HepG2 (cell line): ENCODE data around the gene MCOLN3. TPM values are rescaled to one million over a fixed set of nuclear protein-coding genes. Genes with fewer than 3 reads are reported as not detected.

ENCODE experiments used
- ATAC-seq: fragments of 200-7000 bp; cut with Tn5 transposase; 3 replicates; pipeline ENCODE4 v1.9.1; 2020; ENCODE audit warnings: mild to moderate bottlenecking, moderate library complexity
- BruUV-seq: library from RNA; stranded (reverse); fragments of 400-500 nt; replicated peaks from 2 replicates; lab custom pipeline; 2021; lab: Mats Ljungman, UMichigan
- CTCF ChIA-PET: fragments of 300-600 bp; formaldehyde crosslinking; extraction: SDS; loops from one replicate; lab custom pipeline; 2021; ENCODE audit warnings: low total read pairs, inconsistent platforms, low intra/inter-chr PET ratio; lab: Yijun Ruan, JAX
- POLR2A ChIA-PET: fragments of 350-600 bp; sonication (Branson Sonifier 250); formaldehyde crosslinking; loops from one replicate; lab custom pipeline; 2020; ENCODE audit warnings: antibody characterized with exemption, inconsistent platforms; lab: Yijun Ruan, JAX
- DNase-seq: peaks from one replicate; pipeline ENCODE4 v3.0.0-alpha.2; 2015; ENCODE audit warnings: low spot score
- FAIRE-seq: peaks from 3 replicates; lab custom pipeline; 2011; peaks lifted over from hg19 to GRCh38; lab: Jason Lieb, UNC
- H2AFZ ChIP-seq: one replicate; pipeline ENCODE4 v1.6.1; 2011; ENCODE audit warnings: low read length, inconsistent platforms
- H3K27ac ChIP-seq: fragments of 300-600 bp; 3 replicates; pipeline ENCODE4 v1.8.0; 2011; ENCODE audit warnings: mixed run types, mild to moderate bottlenecking, mixed read lengths, low read length, inconsistent platforms; ENCODE audit not compliant: insufficient read depth; ENCODE audit errors: extremely low read length
- H3K27me3 ChIP-seq, 2 experiments: fragments of 200-600 bp in 1 of 2; 2 replicates in 1 of 2; 3 replicates in 1 of 2; pipeline versions ENCODE4 v1.6.0 to v1.8.0; 2011; ENCODE audit warnings: low read length in 2 of 2, mild to moderate bottlenecking in 2 of 2, moderate library complexity in 2 of 2, inconsistent platforms in 1 of 2; ENCODE audit not compliant: insufficient read depth in 2 of 2, control insufficient read depth in 1 of 2
- H3K36me3 ChIP-seq, 2 experiments: fragments of 200-600 bp in 1 of 2; replicated peaks in 1 of 2; 2 replicates in 1 of 2; 3 replicates in 1 of 2; pipeline versions ENCODE4 v1.5.1 to v1.8.0; 2011; ENCODE audit warnings: low read length in 2 of 2, inconsistent platforms in 1 of 2; ENCODE audit not compliant: insufficient read depth in 2 of 2, control insufficient read depth in 1 of 2
- H3K4me1 ChIP-seq: 2 replicates; pipeline ENCODE4 v1.5.1; 2012; ENCODE audit warnings: low read length, inconsistent platforms; ENCODE audit not compliant: insufficient read depth
- H3K4me2 ChIP-seq: 2 replicates; pipeline ENCODE4 v1.6.0; 2011; ENCODE audit warnings: low read depth, low read length, inconsistent platforms
- H3K4me3 ChIP-seq, 3 experiments: fragments of 200-600 bp in 1 of 3; sonication (generic), shearing (Covaris generic) in 1 of 3; replicated peaks in 1 of 3; 2 replicates each; pipeline ENCODE4 v1.5.1; 2011 to 2016; ENCODE audit warnings: low read length in 3 of 3, inconsistent platforms in 2 of 3, low read depth in 2 of 3, mild to moderate bottlenecking in 2 of 3, control low read depth in 1 of 3, mixed read lengths in 1 of 3; ENCODE audit not compliant: insufficient read depth in 1 of 3
- H3K79me2 ChIP-seq: one replicate; pipeline ENCODE4 v1.6.1; 2011; ENCODE audit warnings: low read length, inconsistent platforms; ENCODE audit not compliant: insufficient read depth
- H3K9ac ChIP-seq: 2 replicates; pipeline ENCODE4 v1.6.0; 2011; ENCODE audit warnings: mild to moderate bottlenecking, low read depth, low read length, inconsistent platforms; ENCODE audit not compliant: insufficient read depth
- H3K9me3 ChIP-seq: 2 replicates; pipeline ENCODE4 v1.5.1; 2012; ENCODE audit warnings: mild to moderate bottlenecking, low read length
- H4K20me1 ChIP-seq: 2 replicates; pipeline ENCODE4 v1.6.0; 2011; ENCODE audit warnings: inconsistent platforms, mild to moderate bottlenecking, low read length, moderate library complexity; ENCODE audit not compliant: insufficient read depth
- KMT2B ChIP-seq: IDR thresholded peaks from 2 replicates; pipeline ENCODE4 v1.6.1; 2016; ENCODE audit warnings: missing genetic modification reagents, missing compliant biosample characterization
- TIGD3 ChIP-seq: sonication (generic); formaldehyde crosslinking; IDR thresholded peaks from 2 replicates; pipeline ENCODE4 v1.5.1; 2020; ENCODE audit warnings: mild to moderate bottlenecking, missing genetic modification reagents, borderline replicate concordance
- ZNF234 ChIP-seq: sonication (generic); formaldehyde crosslinking; conservative IDR thresholded peaks from 2 replicates; pipeline ENCODE4 v1.5.1; 2020; ENCODE audit warnings: mild to moderate bottlenecking, missing genetic modification reagents
- ZXDC ChIP-seq: sonication (generic); formaldehyde crosslinking; IDR thresholded peaks from 2 replicates; pipeline ENCODE4 v1.5.0; 2020; ENCODE audit warnings: mild to moderate bottlenecking, missing genetic modification reagents
- WGBS: methylation state at CpG from one replicate; pipeline ENCODE4 v1.1.6; 2017; ENCODE audit warnings: low lambda C conversion rate; 5-methylcytosine and 5-hydroxymethylcytosine counted together
- in situ Hi-C: cut with HindIII; loops from 2 replicates; pipeline ENCODE4 v1.10.0; 2017; ENCODE audit warnings: low pct_unique_long_range_greater_than_20kb; ENCODE audit not compliant: extremely low pct_ligation_motif_present
- intact Hi-C: fragments of 100-400 bp; cut with micrococcal nuclease; formaldehyde crosslinking; loops from one replicate; pipeline ENCODE4 v1.10.0; 2022; ENCODE audit not compliant: unreplicated experiment
- polyA plus RNA-seq, 8 experiments: library from polyadenylated mRNA; depleted of rRNA in 3 of 8; stranded (reverse) in 7 of 8; unstranded in 1 of 8; fragments of >200 nt; fragmentation: Illumina TruSeq in 4 of 8; extraction: Trizol in 4 of 8; gene quantifications; 2 replicates each; pipeline versions ENCODE4 v1.2.1 to v1.2.3, GENCODE V29; 2011 to 2016; ENCODE audit warnings: low read depth in 4 of 8, missing spikeins in 1 of 8, mixed read lengths in 1 of 8; ENCODE audit not compliant: insufficient read depth in 1 of 8
- total RNA-seq, 5 experiments: library from RNA; depleted of rRNA; stranded (reverse); fragments of >200 nt; fragmentation: Illumina TruSeq; extraction: Trizol; gene quantifications; 2 replicates each; pipeline ENCODE4 v1.2.3, GENCODE V29; 2016; ENCODE audit warnings: low read depth in 1 of 5

MCOLN3 gene
- total and polyA plus RNA-seq, 2 of the 13 experiments (the other 11 are each of a cell fraction or from before 2014, with no cell fraction given) = 0.04 TPM

GRCh38 chr1:85087659-85088407, 39.5 kb upstream of the MCOLN3 start:
- no peaks in the 10 kb centered on the region for H3K4me1 ChIP-seq
- DNase-seq = no peak
- no peaks in the 10 kb centered on the region for H3K9me3 ChIP-seq
- H3K27me3 ChIP-seq = peaks cover 0 to 13% of the 10 kb centered on the region in 2 experiments; a peak in 3 of 5 replicates
- no peak for ATAC-seq
- H2AFZ ChIP-seq = no peak overlapping the region
- H3K4me2 ChIP-seq = no peak overlapping the region
- POLR2A ChIA-PET = no interaction called here
- intact Hi-C loops = no loop called here
- no peak overlapping the region for H3K4me3 ChIP-seq
- H4K20me1 ChIP-seq = no peaks in the 10 kb centered on the region
- H3K36me3 ChIP-seq = no peaks in the 10 kb centered on the region
- no peak overlapping the region for H3K9ac ChIP-seq
- no peak for FAIRE-seq
- TF ChIP-seq KMT2B (CRISPR knock-in tag) = no peak
- no peak for TF ChIP-seq ZXDC
- no peak for TF ChIP-seq TIGD3 (CRISPR knock-in tag)
- no peak for TF ChIP-seq ZNF234 (CRISPR knock-in tag)
- TF ChIP-seq, all 625 proteins: peak for 0
- CTCF ChIA-PET = no interaction called here
- Histone ChIP-seq H3K79me2 (no peaks in the 10 kb centered on the region), H3K27ac (no peak overlapping the region)
- 51% methylated on average over 1 of the region's 1 CpG for WGBS
- in situ Hi-C loops = no loop called here
- no TSS peak for BruUV-seq
